Measurements from ENCODE around the gene BCR.

Gene BCR

GRCh38 chr22:23261900-23262450 is 81.7 kb downstream of the BCR start:
- TF ChIP-seq, protein P1, sequence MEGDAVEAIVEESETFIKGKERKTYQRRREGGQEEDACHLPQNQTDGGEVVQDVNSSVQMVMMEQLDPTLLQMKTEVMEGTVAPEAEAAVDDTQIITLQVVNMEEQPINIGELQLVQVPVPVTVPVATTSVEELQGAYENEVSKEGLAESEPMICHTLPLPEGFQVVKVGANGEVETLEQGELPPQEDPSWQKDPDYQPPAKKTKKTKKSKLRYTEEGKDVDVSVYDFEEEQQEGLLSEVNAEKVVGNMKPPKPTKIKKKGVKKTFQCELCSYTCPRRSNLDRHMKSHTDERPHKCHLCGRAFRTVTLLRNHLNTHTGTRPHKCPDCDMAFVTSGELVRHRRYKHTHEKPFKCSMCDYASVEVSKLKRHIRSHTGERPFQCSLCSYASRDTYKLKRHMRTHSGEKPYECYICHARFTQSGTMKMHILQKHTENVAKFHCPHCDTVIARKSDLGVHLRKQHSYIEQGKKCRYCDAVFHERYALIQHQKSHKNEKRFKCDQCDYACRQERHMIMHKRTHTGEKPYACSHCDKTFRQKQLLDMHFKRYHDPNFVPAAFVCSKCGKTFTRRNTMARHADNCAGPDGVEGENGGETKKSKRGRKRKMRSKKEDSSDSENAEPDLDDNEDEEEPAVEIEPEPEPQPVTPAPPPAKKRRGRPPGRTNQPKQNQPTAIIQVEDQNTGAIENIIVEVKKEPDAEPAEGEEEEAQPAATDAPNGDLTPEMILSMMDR (IDR thresholded peaks at IDR 0.05; ENCODE audit: control extremely low read depth, extremely low read depth, low read depth, missing control alignments), result no peak
- ChIA-PET CTCF (interaction anchor here (1.0 kb wide), 1 partner anchor 11 kb away, joined by 3 read pairs; no protein-coding TSS in a partner anchor), POLR2A (no interaction called here)
- DNase-seq (ENCODE audit: extremely low spot score), result no peak

DNA sequence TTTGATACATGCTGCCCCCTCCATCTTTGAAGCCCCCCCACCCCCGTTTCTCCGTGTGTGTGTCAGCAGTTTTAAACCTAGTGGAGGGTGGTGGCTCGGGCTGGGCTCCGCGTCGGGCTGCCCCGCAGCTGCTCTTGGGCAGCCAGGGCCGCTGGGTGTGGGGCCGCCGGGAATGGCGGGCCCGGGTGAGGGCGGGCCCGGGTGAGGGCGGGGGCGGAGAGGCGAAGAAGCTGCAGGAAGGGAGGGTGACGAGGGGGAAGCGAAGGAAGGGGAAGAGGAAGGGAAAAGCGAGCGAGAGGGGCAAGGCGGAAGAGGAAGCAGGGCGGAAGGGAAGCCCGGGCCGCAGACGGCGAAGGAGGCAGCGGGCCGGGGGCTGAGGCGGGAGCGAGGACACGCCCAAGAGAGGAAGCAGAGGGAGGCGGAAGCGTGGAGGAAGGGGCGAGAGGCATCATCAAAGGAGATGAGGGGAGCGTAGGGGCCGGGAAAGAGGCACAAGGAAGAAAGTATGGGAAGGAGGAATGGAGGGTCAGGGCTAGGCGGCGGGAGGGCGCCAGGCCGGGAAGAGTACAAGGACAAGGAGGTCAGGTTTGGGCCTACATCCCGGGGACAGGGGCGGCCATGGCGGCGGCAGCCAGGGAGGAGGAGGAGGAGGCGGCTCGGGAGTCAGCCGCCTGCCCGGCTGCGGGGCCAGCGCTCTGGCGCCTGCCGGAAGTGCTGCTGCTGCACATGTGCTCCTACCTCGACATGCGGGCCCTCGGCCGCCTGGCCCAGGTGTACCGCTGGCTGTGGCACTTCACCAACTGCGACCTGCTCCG is 82.4 kb downstream of the BCR start:
- TF ChIP-seq, protein P1 (IDR thresholded peaks at IDR 0.05; ENCODE audit: control extremely low read depth, extremely low read depth, low read depth, missing control alignments), result no peak
- ChIA-PET CTCF (interaction anchor here (1.0 kb wide), 1 partner anchor 12 kb away, joined by 3 read pairs; no protein-coding TSS in a partner anchor), POLR2A (no interaction called here)
- no peak for DNase-seq (ENCODE audit: extremely low spot score)

DNA sequence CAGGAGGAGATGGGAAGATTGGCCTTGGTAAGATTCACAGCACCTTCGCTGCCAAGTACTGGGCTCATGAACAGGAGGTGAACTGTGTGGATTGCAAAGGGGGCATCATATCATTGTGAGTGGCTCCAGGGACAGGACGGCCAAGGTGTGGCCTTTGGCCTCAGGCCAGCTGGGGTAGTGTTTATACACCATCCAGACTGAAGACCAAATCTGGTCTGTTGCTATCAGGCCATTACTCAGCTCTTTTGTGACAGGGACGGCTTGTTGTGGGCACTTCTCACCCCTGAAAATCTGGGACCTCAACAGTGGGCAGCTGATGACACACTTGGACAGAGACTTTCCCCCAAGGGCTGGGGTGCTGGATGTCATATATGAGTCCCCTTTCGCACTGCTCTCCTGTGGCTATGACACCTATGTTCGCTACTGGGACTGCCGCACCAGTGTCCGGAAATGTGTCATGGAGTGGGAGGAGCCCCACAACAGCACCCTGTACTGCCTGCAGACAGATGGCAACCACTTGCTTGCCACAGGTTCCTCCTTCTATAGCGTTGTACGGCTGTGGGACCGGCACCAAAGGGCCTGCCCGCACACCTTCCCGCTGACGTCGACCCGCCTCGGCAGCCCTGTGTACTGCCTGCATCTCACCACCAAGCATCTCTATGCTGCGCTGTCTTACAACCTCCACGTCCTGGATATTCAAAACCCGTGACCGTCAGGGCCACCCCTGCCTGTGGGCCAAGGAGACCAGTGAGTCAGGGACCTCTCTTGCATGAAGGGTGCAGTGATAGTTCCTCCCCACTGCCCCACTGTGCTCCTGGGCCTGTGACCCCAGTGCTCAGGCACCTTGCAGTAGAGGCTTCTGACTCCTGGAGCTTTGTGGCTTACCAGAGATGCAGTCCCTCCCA is 83.6 kb downstream of the BCR start:
- TF ChIP-seq, protein P1 (IDR thresholded peaks at IDR 0.05; ENCODE audit: control extremely low read depth, extremely low read depth, low read depth, missing control alignments), result no peak
- DNase-seq (ENCODE audit: extremely low spot score), result no peak
- ChIA-PET CTCF (interaction anchor here (1.5 kb wide), 1 partner anchor 85 kb away, joined by 4 read pairs; no protein-coding TSS in a partner anchor), POLR2A (no interaction called here)

- no peak for DNase-seq (ENCODE audit: extremely low spot score)
- ChIA-PET POLR2A (no interaction called here), CTCF (interaction anchor here (1.3 to 1.5 kb wide), 4 partner anchors 10 to 86 kb away, joined by 3 to 5 read pairs (median 4); no protein-coding TSS in a partner anchor)
- TF ChIP-seq, protein P1 (IDR thresholded peaks at IDR 0.05; ENCODE audit: control extremely low read depth, extremely low read depth, low read depth, missing control alignments), result no peak
Observed at GRCh38 chr22:23264610-23265367, 84.5 kb downstream of the BCR start.

GRCh38 chr22:23265368-23265700 is 85.0 kb downstream of the BCR start:
- ChIA-PET POLR2A (no interaction called here), CTCF (interaction anchor here (1.3 to 1.5 kb wide), 4 partner anchors 10 to 87 kb away, joined by 3 to 5 read pairs (median 4); no protein-coding TSS in a partner anchor)
- TF ChIP-seq, protein P1 (IDR thresholded peaks at IDR 0.05; ENCODE audit: control extremely low read depth, extremely low read depth, low read depth, missing control alignments), result no peak
- no peak for DNase-seq (ENCODE audit: extremely low spot score)

All from GM10248 (cell line).